Endothelial cell of umbilical vein (primary cell): ENCODE data around the gene TARBP1. TPM values are rescaled to one million over a fixed set of nuclear protein-coding genes. Genes with fewer than 3 reads are reported as not detected.

Experiments
- BruUV-seq: library from RNA; stranded (reverse); fragments of 400-500 nt; replicated peaks from 2 replicates; lab custom pipeline; 2021; lab: Mats Ljungman, UMichigan
- CTCF ChIA-PET: fragments of 300-600, 350-600 bp; sonication (Branson Sonifier 250); formaldehyde crosslinking; loops from one replicate; lab custom pipeline; 2021; ENCODE audit warnings: antibody characterized with exemption, inconsistent platforms; lab: Charles Lee
- POLR2A ChIA-PET: fragments of 300-600, 350-600 bp; sonication (Branson Sonifier 250); formaldehyde crosslinking; loops from one replicate; lab custom pipeline; 2021; ENCODE audit warnings: antibody characterized with exemption, inconsistent platforms; lab: Charles Lee
- DNase-seq: peaks from one replicate; pipeline ENCODE4 v3.0.0-alpha.2; 2011; ENCODE audit warnings: low read depth, low spot score
- FAIRE-seq: peaks from 2 replicates; lab custom pipeline; 2011; peaks lifted over from hg19 to GRCh38; lab: Jason Lieb, UNC
- H2AFZ ChIP-seq: 2 replicates; pipeline ENCODE4 v1.6.0; 2012; ENCODE audit warnings: low read depth, low read length, control low read depth, inconsistent platforms
- H3K27ac ChIP-seq: 2 replicates; pipeline ENCODE4 v1.5.1; 2011; ENCODE audit warnings: low read depth, mild to moderate bottlenecking, control low read depth, low read length, moderate library complexity; ENCODE audit not compliant: insufficient read depth
- H3K27me3 ChIP-seq, 2 experiments: 2 replicates each; pipeline versions ENCODE4 v1.6.0 to v1.6.1; 2011; ENCODE audit warnings: low read length in 2 of 2, mixed read lengths in 1 of 2; ENCODE audit not compliant: control insufficient read depth in 2 of 2, insufficient read depth in 2 of 2
- H3K36me3 ChIP-seq, 2 experiments: 2 replicates in 1 of 2; 3 replicates in 1 of 2; pipeline ENCODE4 v1.5.1; 2011; ENCODE audit warnings: low read length in 2 of 2, mild to moderate bottlenecking in 1 of 2, moderate library complexity in 1 of 2; ENCODE audit not compliant: control insufficient read depth in 2 of 2, insufficient read depth in 2 of 2; ENCODE audit errors: extremely low read depth in 1 of 2
- H3K4me1 ChIP-seq: 3 replicates; pipeline ENCODE4 v1.5.1; 2011; ENCODE audit warnings: mild to moderate bottlenecking, low read length; ENCODE audit not compliant: control insufficient read depth, insufficient read depth; ENCODE audit errors: extremely low read depth
- H3K4me2 ChIP-seq: 2 replicates; pipeline ENCODE4 v1.6.1; 2011; ENCODE audit warnings: low read length, control low read depth, mixed read lengths; ENCODE audit not compliant: insufficient read depth
- H3K4me3 ChIP-seq, 3 experiments: fragments of 200-600 bp in 1 of 3; sonication (generic), shearing (Covaris generic) in 1 of 3; replicated peaks in 1 of 3; 2 replicates each; pipeline ENCODE4 v1.5.1; 2011 to 2016; ENCODE audit warnings: control low read depth in 3 of 3, low read length in 3 of 3, mild to moderate bottlenecking in 2 of 3, inconsistent platforms in 1 of 3, low read depth in 1 of 3, moderate library complexity in 1 of 3; ENCODE audit not compliant: insufficient read depth in 1 of 3
- H3K79me2 ChIP-seq: 2 replicates; pipeline ENCODE4 v1.6.0; 2012; ENCODE audit warnings: low read length, inconsistent platforms; ENCODE audit not compliant: control insufficient read depth, insufficient read depth
- H3K9ac ChIP-seq: replicated peaks from 2 replicates; pipeline ENCODE3; 2011; ENCODE audit warnings: low read length, control low read depth; ENCODE audit not compliant: insufficient read depth; ENCODE audit errors: extremely low read depth
- H3K9me1 ChIP-seq: replicated peaks from 3 replicates; pipeline ENCODE4 v1.6.0; 2011; ENCODE audit warnings: mild to moderate bottlenecking, low read length; ENCODE audit not compliant: control insufficient read depth, insufficient read depth; ENCODE audit errors: extremely low read depth
- H3K9me3 ChIP-seq: replicated peaks from 2 replicates; pipeline ENCODE4 v1.5.1; 2012; ENCODE audit warnings: low read length, inconsistent platforms; ENCODE audit not compliant: control insufficient read depth, insufficient read depth
- H4K20me1 ChIP-seq: replicated peaks from 2 replicates; pipeline ENCODE3; 2011; ENCODE audit warnings: mild to moderate bottlenecking, low read length; ENCODE audit not compliant: control insufficient read depth, insufficient read depth; ENCODE audit errors: extremely low read depth
- EZH2 ChIP-seq: IDR thresholded peaks from 2 replicates; pipeline ENCODE4 v1.6.1; 2012; ENCODE audit warnings: borderline replicate concordance, low read depth, mild to moderate bottlenecking, moderate library complexity, low read length, inconsistent platforms; ENCODE audit not compliant: severe bottlenecking
- FOS ChIP-seq: IDR thresholded peaks from 2 replicates; pipeline ENCODE4 v1.6.1; 2011; ENCODE audit warnings: mild to moderate bottlenecking, low read length, moderate library complexity, borderline replicate concordance; ENCODE audit not compliant: insufficient read depth
- GATA2 ChIP-seq: IDR thresholded peaks from 2 replicates; pipeline ENCODE4 v1.7.0; 2011; ENCODE audit warnings: low read depth, mild to moderate bottlenecking, moderate library complexity, mixed read lengths, low read length; ENCODE audit not compliant: insufficient read length, insufficient read depth
- JUN ChIP-seq: IDR thresholded peaks from 2 replicates; pipeline ENCODE4 v1.6.1; 2011; ENCODE audit warnings: borderline replicate concordance, low read depth; ENCODE audit not compliant: insufficient read length, insufficient read depth
- MYC ChIP-seq: IDR thresholded peaks from one replicate; pipeline ENCODE4 v1.6.1; 2011; ENCODE audit warnings: mild to moderate bottlenecking, low read depth, low read length
- POLR2A ChIP-seq: IDR thresholded peaks from 2 replicates; pipeline ENCODE4 v1.6.1; 2012; ENCODE audit warnings: low read depth, mild to moderate bottlenecking, control low read depth, low read length
- POLR2AphosphoS5 ChIP-seq: IDR thresholded peaks from 2 replicates; pipeline ENCODE4 v1.6.1; 2012; ENCODE audit warnings: low read depth, mild to moderate bottlenecking, control low read depth, low read length, moderate library complexity; ENCODE audit not compliant: insufficient read depth
- dilution Hi-C: fragments of 300-500 bp; cut with MboI; formaldehyde crosslinking; loops from one replicate; pipeline ENCODE4 v1.15.0; 2019; ENCODE audit warnings: low sequenced_read_pairs; ENCODE audit not compliant: extremely low pct_ligation_motif_present
- intact Hi-C: fragments of 100-400 bp; cut with micrococcal nuclease; formaldehyde crosslinking; loops from one replicate; pipeline ENCODE4 v1.10.0; 2022
- polyA plus RNA-seq, 4 experiments: library from polyadenylated mRNA; depleted of rRNA in 3 of 4; stranded (reverse) in 3 of 4; unstranded in 1 of 4; fragments of >200 nt; gene quantifications; 2 replicates each; pipeline versions ENCODE4 v1.2.1 to v1.2.3, GENCODE V29; 2011 to 2012; ENCODE audit warnings: missing spikeins in 1 of 4
- total RNA-seq: library from RNA; stranded (reverse); gene quantifications from 2 replicates; pipeline ENCODE4 v1.2.3, GENCODE V29; 2021
- TF ChIP-seq, protein P1 (sequence below): IDR thresholded peaks from 2 replicates; pipeline ENCODE4 v1.6.1; 2011; ENCODE audit not compliant: insufficient read depth, insufficient read length
- TF ChIP-seq, protein P2 (sequence below), 2 donors: IDR thresholded peaks; 1 replicate in 1 of 2; 2 replicates in 1 of 2; pipeline ENCODE4 v1.5.1; 2011; ENCODE audit warnings: low read length in 2 of 2, mild to moderate bottlenecking in 2 of 2, moderate library complexity in 2 of 2, control low read depth in 1 of 2, inconsistent platforms in 1 of 2, low read depth in 1 of 2; ENCODE audit not compliant: insufficient read depth in 1 of 2; ENCODE audit errors: extremely low read depth in 1 of 2

TARBP1 gene
- total and polyA plus RNA-seq, 2 donors (not counting 3 experiments of a cell fraction or from before 2014, with no cell fraction given): 17.3 to 23.4 TPM

DNA sequence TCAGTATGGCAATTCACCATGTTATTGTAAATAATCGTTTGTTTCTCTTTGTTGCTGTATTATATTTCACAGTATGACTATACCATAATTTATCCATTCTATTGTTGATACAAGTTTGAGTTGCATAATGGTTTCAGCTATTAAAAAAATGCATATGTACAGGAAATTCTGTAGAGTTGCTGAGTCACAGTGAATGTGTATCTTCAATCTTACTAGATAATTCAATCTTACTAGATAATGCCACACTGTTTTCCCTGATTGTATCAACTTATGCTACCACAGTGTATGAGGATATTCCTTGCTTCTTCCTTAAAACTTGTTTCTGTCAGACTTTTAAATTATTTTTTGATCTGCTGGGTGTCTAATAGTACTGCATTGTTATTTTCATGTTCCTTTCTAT is 109.2 kb downstream of the TARBP1 start:
- Histone ChIP-seq H4K20me1 (no peaks in the 10 kb centered on the region), H3K27me3 (peaks cover 0 to 3% of the 10 kb centered on the region in 2 experiments), H3K4me3 (no peak overlapping the region), H2AFZ (peak overlapping the region; percentile 7), H3K4me1 (peaks cover 16% of the 10 kb centered on the region), H3K9me3 (no peaks in the 10 kb centered on the region), H3K9me1 (no peaks in the 10 kb centered on the region), H3K4me2 (no peak overlapping the region), H3K79me2 (peaks cover 10% of the 10 kb centered on the region), H3K36me3 (no peaks in the 10 kb centered on the region), H3K27ac (no peak overlapping the region), H3K9ac (no peak overlapping the region)
- ChIA-PET CTCF (no interaction called here), POLR2A (no interaction called here)
- FAIRE-seq: no peak
- DNase-seq: peak; percentile 5
- intact Hi-C loops: no loop called here
- dilution Hi-C loops: no loop called here
- BruUV-seq: no TSS peak
- TF ChIP-seq EZH2 (no peak), POLR2A (no peak), POLR2AphosphoS5 (no peak), FOS (no peak), JUN (no peak), MYC (no peak), GATA2 (no peak)
- TF ChIP-seq, protein P1, sequence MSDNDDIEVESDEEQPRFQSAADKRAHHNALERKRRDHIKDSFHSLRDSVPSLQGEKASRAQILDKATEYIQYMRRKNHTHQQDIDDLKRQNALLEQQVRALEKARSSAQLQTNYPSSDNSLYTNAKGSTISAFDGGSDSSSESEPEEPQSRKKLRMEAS: no peak
- TF ChIP-seq, protein P2, sequence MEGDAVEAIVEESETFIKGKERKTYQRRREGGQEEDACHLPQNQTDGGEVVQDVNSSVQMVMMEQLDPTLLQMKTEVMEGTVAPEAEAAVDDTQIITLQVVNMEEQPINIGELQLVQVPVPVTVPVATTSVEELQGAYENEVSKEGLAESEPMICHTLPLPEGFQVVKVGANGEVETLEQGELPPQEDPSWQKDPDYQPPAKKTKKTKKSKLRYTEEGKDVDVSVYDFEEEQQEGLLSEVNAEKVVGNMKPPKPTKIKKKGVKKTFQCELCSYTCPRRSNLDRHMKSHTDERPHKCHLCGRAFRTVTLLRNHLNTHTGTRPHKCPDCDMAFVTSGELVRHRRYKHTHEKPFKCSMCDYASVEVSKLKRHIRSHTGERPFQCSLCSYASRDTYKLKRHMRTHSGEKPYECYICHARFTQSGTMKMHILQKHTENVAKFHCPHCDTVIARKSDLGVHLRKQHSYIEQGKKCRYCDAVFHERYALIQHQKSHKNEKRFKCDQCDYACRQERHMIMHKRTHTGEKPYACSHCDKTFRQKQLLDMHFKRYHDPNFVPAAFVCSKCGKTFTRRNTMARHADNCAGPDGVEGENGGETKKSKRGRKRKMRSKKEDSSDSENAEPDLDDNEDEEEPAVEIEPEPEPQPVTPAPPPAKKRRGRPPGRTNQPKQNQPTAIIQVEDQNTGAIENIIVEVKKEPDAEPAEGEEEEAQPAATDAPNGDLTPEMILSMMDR (IDR thresholded peaks at IDR 0.05; ENCODE audit: extremely low read depth in 1 of 2, insufficient read depth in 1 of 2, low read depth in 1 of 2, low read length in 2 of 2): no peak
